PC-3 (cell line): ENCODE results near the gene AACS. TPM values are rescaled to one million over a fixed set of nuclear protein-coding genes. Genes with fewer than 3 reads are reported as not detected.

Experiments used
- ATAC-seq: fragments of 200-7000 bp; cut with Tn5 transposase; 2 replicates; pipeline ENCODE4 v1.9.1; 2020; ENCODE audit warnings: mild to moderate bottlenecking, moderate library complexity
- BruUV-seq: library from RNA; stranded (reverse); fragments of 400-500 nt; replicated peaks from 2 replicates; lab custom pipeline; 2021; lab: Mats Ljungman, UMichigan
- CTCF ChIA-PET: fragments of 300-600 bp; sonication (Branson Sonifier 250); formaldehyde crosslinking; loops from one replicate; lab custom pipeline; 2022; ENCODE audit warnings: antibody characterized with exemption; lab: Charles Lee
- POLR2A ChIA-PET: fragments of 300-600 bp; sonication (Branson Sonifier 250); formaldehyde crosslinking; loops from one replicate; lab custom pipeline; 2022; ENCODE audit warnings: antibody characterized with exemption; ENCODE audit not compliant: unreplicated experiment; lab: Charles Lee
- DNase-seq: peaks from one replicate; pipeline ENCODE4 v3.0.0-alpha.2; 2015
- H2AFZ ChIP-seq: fragments of 300-600 bp; sonication (generic); 2 replicates; pipeline ENCODE4 v1.6.0; 2016; ENCODE audit warnings: antibody characterized with exemption, low read length
- H3F3A ChIP-seq: fragments of 300-600 bp; sonication (generic); one replicate; pipeline ENCODE4 v1.6.0; 2017; ENCODE audit warnings: antibody characterized with exemption, low read length, control low read depth, mild to moderate bottlenecking; ENCODE audit not compliant: unreplicated experiment
- H3K27ac ChIP-seq: fragments of 300-600 bp; sonication (generic); 2 replicates; pipeline ENCODE4 v1.5.1; 2016; ENCODE audit warnings: mild to moderate bottlenecking, low read length
- H3K27me3 ChIP-seq: fragments of 300-600 bp; sonication (generic); 2 replicates; pipeline ENCODE4 v1.6.1; 2016; ENCODE audit warnings: low read length, mixed read lengths
- H3K36me3 ChIP-seq: fragments of 300-600 bp; sonication (generic); 2 replicates; pipeline ENCODE4 v1.6.1; 2016; ENCODE audit warnings: low read depth, mixed run types, low read length, mixed read lengths
- H3K4me1 ChIP-seq: fragments of 300-600 bp; sonication (generic); 2 replicates; pipeline ENCODE4 v1.5.1; 2016; ENCODE audit warnings: low read length; ENCODE audit not compliant: insufficient read depth
- H3K4me2 ChIP-seq: fragments of 300-600 bp; sonication (generic); 2 replicates; pipeline ENCODE4 v1.6.0; 2016; ENCODE audit warnings: low read length
- H3K4me3 ChIP-seq: fragments of 300-600 bp; sonication (generic); 2 replicates; pipeline ENCODE4 v1.5.1; 2016; ENCODE audit warnings: mild to moderate bottlenecking, low read length, mixed read lengths
- H3K79me2 ChIP-seq: fragments of 300-600 bp; sonication (generic); 2 replicates; pipeline ENCODE4 v1.6.1; 2017; ENCODE audit warnings: low read length, mixed read lengths
- H3K9ac ChIP-seq: fragments of 300-600 bp; sonication (generic); 2 replicates; pipeline ENCODE4 v1.6.0; 2016; ENCODE audit warnings: mild to moderate bottlenecking, low read length
- H3K9me2 ChIP-seq: fragments of 300-600 bp; sonication (generic); replicated peaks from 2 replicates; pipeline ENCODE4 v1.6.1; 2016; ENCODE audit warnings: mixed run types, low read length, mixed read lengths
- H3K9me3 ChIP-seq: fragments of 300-600 bp; sonication (generic); 2 replicates; pipeline ENCODE4 v1.6.1; 2016; ENCODE audit warnings: low read length, mixed read lengths
- H4K20me1 ChIP-seq: fragments of 300-600 bp; sonication (generic); 2 replicates; pipeline ENCODE4 v1.6.1; 2016; ENCODE audit warnings: low read length, mixed read lengths
- EZH2 ChIP-seq: fragments of 300-600 bp; sonication (generic); IDR thresholded peaks from one replicate; pipeline ENCODE4 v1.6.1; 2017; ENCODE audit warnings: antibody characterized with exemption, mild to moderate bottlenecking, low read length; ENCODE audit not compliant: unreplicated experiment
- EZH2phosphoT487 ChIP-seq: fragments of 300-600 bp; sonication (generic); IDR thresholded peaks from 2 replicates; pipeline ENCODE4 v1.6.1; 2018; ENCODE audit warnings: mild to moderate bottlenecking, antibody characterized with exemption, low read length, borderline replicate concordance
- intact Hi-C: fragments of 100-400 bp; cut with micrococcal nuclease; formaldehyde crosslinking; loops from 2 replicates; pipeline ENCODE4 v1.9.0; 2023
- total RNA-seq: library from RNA; depleted of rRNA; stranded (reverse); fragments of >200 nt; gene quantifications from 2 replicates; pipeline ENCODE4 v1.2.3, GENCODE V29; 2014
- TF ChIP-seq, protein P1 (sequence below): fragments of 300-600 bp; sonication (generic); conservative IDR thresholded peaks from 2 replicates; pipeline ENCODE4 v1.5.1; 2017; ENCODE audit warnings: antibody characterized with exemption, low read depth, mild to moderate bottlenecking, low read length

Gene AACS
- total RNA-seq, 1 experiment from 2014 or later = 31.9 TPM

DNA sequence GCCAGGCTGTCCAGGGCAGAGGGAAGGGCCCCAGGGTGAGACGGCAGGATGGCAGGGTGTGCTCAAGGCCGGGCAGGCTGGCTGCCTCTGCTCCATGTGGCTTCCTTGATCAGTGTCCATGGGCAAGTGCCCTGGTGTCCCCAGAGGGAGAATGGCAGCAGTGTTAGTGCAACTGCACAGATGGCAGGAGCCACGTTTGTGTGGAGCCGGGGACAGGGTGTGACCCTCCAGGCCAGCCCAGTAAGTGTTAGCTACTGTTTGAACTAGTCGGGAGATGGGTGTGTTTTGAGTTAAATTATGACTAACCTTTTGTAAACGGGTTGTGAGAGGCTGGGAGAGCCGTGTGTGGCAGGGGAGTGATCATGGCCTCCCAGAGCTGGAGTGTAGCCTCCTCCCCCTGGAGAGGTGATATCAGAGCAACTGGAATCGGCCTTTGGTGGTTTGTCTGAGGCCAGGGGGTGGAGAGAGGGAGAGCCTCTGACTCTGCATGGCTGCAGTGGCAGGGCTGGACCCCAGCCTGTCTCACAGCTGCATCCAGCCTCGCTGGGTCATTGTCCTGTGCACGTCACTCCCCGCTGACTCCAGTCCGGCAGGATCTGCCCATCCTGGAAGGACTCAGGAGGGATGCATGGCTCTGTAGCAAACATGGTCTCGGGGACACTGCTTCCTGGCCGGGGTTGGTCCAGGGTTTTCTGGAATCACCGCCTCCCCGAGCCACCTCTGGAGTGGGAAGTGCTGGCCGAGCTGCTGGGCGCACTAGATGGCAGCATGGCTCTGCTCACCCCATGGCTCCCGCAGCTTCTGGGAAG lies 27.8 kb downstream of the AACS start:
- ATAC-seq = peak; percentile 98

DNA sequence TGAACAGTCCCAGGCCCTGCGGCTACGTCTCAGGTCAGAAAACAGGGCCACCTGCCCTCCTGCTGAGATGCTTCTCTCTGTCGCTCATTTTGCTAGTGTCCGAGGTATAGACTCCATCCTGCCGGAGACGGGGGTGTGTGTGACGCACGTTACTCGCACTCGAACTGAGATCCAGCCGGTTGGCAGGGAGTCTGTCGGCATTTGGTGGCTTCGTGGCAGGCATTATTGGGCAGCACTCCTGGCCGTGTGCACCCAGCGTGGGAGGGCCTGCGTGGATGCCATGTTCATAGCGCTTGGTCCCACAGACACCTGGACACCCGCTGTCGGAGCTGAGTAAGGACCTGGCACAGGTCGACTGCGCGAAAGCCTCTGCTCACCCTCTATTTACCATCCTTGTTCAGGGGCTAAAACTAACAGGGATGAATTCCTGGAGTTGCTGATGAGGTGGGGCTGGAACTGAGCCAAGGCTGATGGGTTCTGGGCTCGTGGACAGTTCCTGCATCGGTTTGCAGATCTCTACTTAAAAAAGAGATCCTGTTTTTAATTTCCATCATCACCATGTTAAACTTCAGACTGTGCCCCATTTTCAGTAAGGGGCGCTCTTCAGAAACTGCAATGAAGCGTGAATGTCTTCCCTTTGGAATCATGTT lies 28.6 kb downstream of the AACS start:
- ATAC-seq (no peak), DNase-seq (no peak)
- no peak overlapping the region for H2AFZ ChIP-seq
- H3K27me3 ChIP-seq = no peaks in the 10 kb centered on the region
- ChIA-PET CTCF (no interaction called here), POLR2A (no interaction called here)
- peaks cover 15% of the 10 kb centered on the region for H3K4me1 ChIP-seq
- H3F3A ChIP-seq = no peaks in the 10 kb centered on the region
- H3K9me2 ChIP-seq = no peaks in the 10 kb centered on the region
- no peak for TF ChIP-seq EZH2
- TF ChIP-seq, protein P1, sequence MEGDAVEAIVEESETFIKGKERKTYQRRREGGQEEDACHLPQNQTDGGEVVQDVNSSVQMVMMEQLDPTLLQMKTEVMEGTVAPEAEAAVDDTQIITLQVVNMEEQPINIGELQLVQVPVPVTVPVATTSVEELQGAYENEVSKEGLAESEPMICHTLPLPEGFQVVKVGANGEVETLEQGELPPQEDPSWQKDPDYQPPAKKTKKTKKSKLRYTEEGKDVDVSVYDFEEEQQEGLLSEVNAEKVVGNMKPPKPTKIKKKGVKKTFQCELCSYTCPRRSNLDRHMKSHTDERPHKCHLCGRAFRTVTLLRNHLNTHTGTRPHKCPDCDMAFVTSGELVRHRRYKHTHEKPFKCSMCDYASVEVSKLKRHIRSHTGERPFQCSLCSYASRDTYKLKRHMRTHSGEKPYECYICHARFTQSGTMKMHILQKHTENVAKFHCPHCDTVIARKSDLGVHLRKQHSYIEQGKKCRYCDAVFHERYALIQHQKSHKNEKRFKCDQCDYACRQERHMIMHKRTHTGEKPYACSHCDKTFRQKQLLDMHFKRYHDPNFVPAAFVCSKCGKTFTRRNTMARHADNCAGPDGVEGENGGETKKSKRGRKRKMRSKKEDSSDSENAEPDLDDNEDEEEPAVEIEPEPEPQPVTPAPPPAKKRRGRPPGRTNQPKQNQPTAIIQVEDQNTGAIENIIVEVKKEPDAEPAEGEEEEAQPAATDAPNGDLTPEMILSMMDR = no peak
- TF ChIP-seq EZH2phosphoT487 = no peak
- no peak overlapping the region for H3K4me2 ChIP-seq
- H3K4me3 ChIP-seq = no peak overlapping the region
- no peak overlapping the region for H3K27ac ChIP-seq
- no peaks in the 10 kb centered on the region for H3K79me2 ChIP-seq
- H3K36me3 ChIP-seq = peaks cover 43% of the 10 kb centered on the region
- H3K9me3 ChIP-seq = no peaks in the 10 kb centered on the region
- no peaks in the 10 kb centered on the region for H4K20me1 ChIP-seq
- intact Hi-C loops = no loop called here
- no peak overlapping the region for H3K9ac ChIP-seq
- no TSS peak for BruUV-seq

More for the DNA sequence above, 27.8 kb downstream of the AACS start:
- peaks cover 15% of the 10 kb centered on the region for H3K4me1 ChIP-seq
- peak; percentile 66 for DNase-seq
- H4K20me1 ChIP-seq = no peaks in the 10 kb centered on the region
- H3K27me3 ChIP-seq = no peaks in the 10 kb centered on the region
- TF ChIP-seq EZH2 = no peak
- TF ChIP-seq EZH2phosphoT487 = no peak
- TF ChIP-seq, protein P1 = 0 out of 2 replicates have a peak, but pooled peaks have one; percentile 22
- BruUV-seq = no TSS peak
- no peak overlapping the region for H3K9ac ChIP-seq
- ChIA-PET CTCF (no interaction called here), POLR2A (no interaction called here)
- H3K9me2 ChIP-seq = no peaks in the 10 kb centered on the region
- intact Hi-C loops = no loop called here
- H3K27ac ChIP-seq = peak overlapping the region; percentile 46
- H3K4me2 ChIP-seq = peak overlapping the region; percentile 9; the same call in 1 of the 2 replicates
- H2AFZ ChIP-seq = no peak overlapping the region
- no peaks in the 10 kb centered on the region for H3K9me3 ChIP-seq
- no peaks in the 10 kb centered on the region for H3F3A ChIP-seq
- peaks cover 43% of the 10 kb centered on the region for H3K36me3 ChIP-seq
- H3K79me2 ChIP-seq = no peaks in the 10 kb centered on the region
- no peak overlapping the region for H3K4me3 ChIP-seq

DNA sequence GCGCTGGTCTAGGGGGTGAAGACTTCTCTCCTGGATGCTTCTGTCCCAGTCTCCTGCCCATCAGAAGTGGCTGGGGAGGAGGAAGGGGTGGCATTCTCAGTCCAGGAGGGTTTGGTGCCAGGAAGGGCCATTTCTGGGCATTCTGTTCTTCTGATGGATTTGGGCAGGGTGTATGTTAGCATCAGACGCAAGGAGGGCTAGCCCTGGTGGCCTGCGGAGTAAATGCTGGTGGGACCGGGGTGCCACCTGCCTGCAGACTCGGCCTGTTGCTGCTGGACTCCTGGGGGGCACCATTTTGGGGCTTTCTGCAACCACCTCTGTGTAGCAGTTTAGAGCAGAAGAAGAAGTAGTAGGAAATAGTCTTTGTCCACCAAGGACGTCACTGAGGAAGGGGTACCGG lies 31.7 kb downstream of the AACS start:
- H3K36me3 ChIP-seq = peaks cover 19% of the 10 kb centered on the region; the same call in 1 of the 2 replicates
- DNase-seq = no peak
- H3K27me3 ChIP-seq = no peaks in the 10 kb centered on the region
- ChIA-PET POLR2A (no interaction called here), CTCF (no interaction called here)
- H3K79me2 ChIP-seq = no peaks in the 10 kb centered on the region
- H3K27ac ChIP-seq = no peak overlapping the region
- no peaks in the 10 kb centered on the region for H3K9me3 ChIP-seq
- H3F3A ChIP-seq = no peaks in the 10 kb centered on the region
- no peak overlapping the region for H2AFZ ChIP-seq
- H3K4me2 ChIP-seq = no peak overlapping the region
- peaks cover 15% of the 10 kb centered on the region for H3K4me1 ChIP-seq
- intact Hi-C loops = no loop called here
- no TSS peak for BruUV-seq
- ATAC-seq = no peak
- H3K4me3 ChIP-seq = no peak overlapping the region
- no peaks in the 10 kb centered on the region for H3K9me2 ChIP-seq
- TF ChIP-seq EZH2phosphoT487 = no peak
- TF ChIP-seq EZH2 = no peak
- TF ChIP-seq, protein P1 = no peak
- H3K9ac ChIP-seq = no peak overlapping the region
- H4K20me1 ChIP-seq = no peaks in the 10 kb centered on the region
